Panc1 (cell line): ENCODE results near the gene FRMD4A. TPM values are rescaled to one million over a fixed set of nuclear protein-coding genes. Genes with fewer than 3 reads are reported as not detected.

Experiments
- ATAC-seq: fragments of 200-7000 bp; cut with Tn5 transposase; 2 replicates; pipeline ENCODE4 v1.9.1; 2020; ENCODE audit warnings: mild to moderate bottlenecking, moderate library complexity
- BruUV-seq: library from RNA; stranded (reverse); fragments of 400-500 nt; replicated peaks from 2 replicates; lab custom pipeline; 2021; lab: Mats Ljungman, UMichigan
- CTCF ChIA-PET: fragments of 300-600 bp; sonication (Branson Sonifier 250); formaldehyde crosslinking; loops from one replicate; lab custom pipeline; 2022; ENCODE audit warnings: antibody characterized with exemption; lab: Charles Lee
- POLR2A ChIA-PET: fragments of 300-600 bp; sonication (Branson Sonifier 250); formaldehyde crosslinking; loops from one replicate; lab custom pipeline; 2022; ENCODE audit warnings: antibody characterized with exemption; lab: Charles Lee
- DNase-seq: peaks from one replicate; pipeline ENCODE4 v3.0.0-alpha.2; 2010; ENCODE audit warnings: low read depth, low spot score
- H3K27ac ChIP-seq: 2 replicates; pipeline ENCODE4 v1.5.1; 2011; ENCODE audit warnings: mild to moderate bottlenecking, low read length, inconsistent platforms
- H3K27me3 ChIP-seq: fragments of 200-500 bp; sonication (Bioruptor generic); 2 replicates; pipeline ENCODE4 v1.6.0; 2014; ENCODE audit warnings: low read length, inconsistent platforms; ENCODE audit not compliant: control insufficient read depth, insufficient read depth
- H3K36me3 ChIP-seq: fragments of 200-500 bp; sonication (Bioruptor generic); 2 replicates; pipeline ENCODE4 v1.5.1; 2014; ENCODE audit warnings: inconsistent platforms, mild to moderate bottlenecking, low read length, moderate library complexity; ENCODE audit not compliant: control insufficient read depth, insufficient read depth
- H3K4me1 ChIP-seq: 2 replicates; pipeline ENCODE4 v1.5.1; 2011; ENCODE audit warnings: inconsistent platforms, mild to moderate bottlenecking, low read length, moderate library complexity; ENCODE audit not compliant: control insufficient read depth, insufficient read depth
- H3K4me3 ChIP-seq, 2 experiments: 2 replicates each; pipeline ENCODE4 v1.5.1; 2011 to 2012; ENCODE audit warnings: low read depth in 2 of 2, low read length in 2 of 2, mild to moderate bottlenecking in 2 of 2, inconsistent platforms in 1 of 2, moderate library complexity in 1 of 2
- H3K9me3 ChIP-seq: fragments of 200-500 bp; sonication (Bioruptor generic); 2 replicates; pipeline ENCODE4 v1.5.1; 2014; ENCODE audit warnings: low read depth, mild to moderate bottlenecking, inconsistent platforms, low read length, moderate library complexity; ENCODE audit not compliant: control insufficient read depth, insufficient read depth
- POLR2AphosphoS5 ChIP-seq: IDR thresholded peaks from 2 replicates; pipeline ENCODE4 v1.6.1; 2012; ENCODE audit warnings: mild to moderate bottlenecking, low read depth, low read length, moderate library complexity
- SIN3A ChIP-seq: IDR thresholded peaks from 2 replicates; pipeline ENCODE4 v1.6.1; 2012; ENCODE audit warnings: low read depth, mild to moderate bottlenecking, low read length, moderate library complexity, borderline replicate concordance; ENCODE audit not compliant: insufficient read depth
- TCF7L2 ChIP-seq: IDR thresholded peaks from 2 replicates; pipeline ENCODE4 v1.6.1; 2011; ENCODE audit warnings: mild to moderate bottlenecking, low read depth, low read length, inconsistent platforms
- in situ Hi-C: cut with HindIII; loops from 2 replicates; pipeline ENCODE4 v1.10.0; 2016; ENCODE audit warnings: low sequenced_read_pairs, low pct_unique_long_range_greater_than_20kb
- intact Hi-C: fragments of 100-400 bp; cut with micrococcal nuclease; formaldehyde crosslinking; loops from one replicate; pipeline ENCODE4 v1.10.0; 2022; ENCODE audit not compliant: unreplicated experiment
- total RNA-seq: library from RNA; stranded (reverse); gene quantifications from one replicate; pipeline ENCODE4 v1.2.1, GENCODE V29; 2021; ENCODE audit not compliant: unreplicated experiment
- TF ChIP-seq, protein P1 (sequence below), 2 experiments: IDR thresholded peaks; 2 replicates each; pipeline ENCODE4 v1.6.1; 2011 to 2012; ENCODE audit warnings: low read depth in 2 of 2, control low read depth in 1 of 2, low read length in 1 of 2, mild to moderate bottlenecking in 1 of 2, moderate library complexity in 1 of 2; ENCODE audit not compliant: insufficient read depth in 1 of 2
- TF ChIP-seq, protein P2 (sequence below): fragments of 450-650 bp; IDR thresholded peaks from 2 replicates; pipeline ENCODE4 v1.5.1; 2017; ENCODE audit warnings: mild to moderate bottlenecking

The FRMD4A gene
- total RNA-seq, 1 experiment from 2014 or later, result 7.1 TPM

DNA sequence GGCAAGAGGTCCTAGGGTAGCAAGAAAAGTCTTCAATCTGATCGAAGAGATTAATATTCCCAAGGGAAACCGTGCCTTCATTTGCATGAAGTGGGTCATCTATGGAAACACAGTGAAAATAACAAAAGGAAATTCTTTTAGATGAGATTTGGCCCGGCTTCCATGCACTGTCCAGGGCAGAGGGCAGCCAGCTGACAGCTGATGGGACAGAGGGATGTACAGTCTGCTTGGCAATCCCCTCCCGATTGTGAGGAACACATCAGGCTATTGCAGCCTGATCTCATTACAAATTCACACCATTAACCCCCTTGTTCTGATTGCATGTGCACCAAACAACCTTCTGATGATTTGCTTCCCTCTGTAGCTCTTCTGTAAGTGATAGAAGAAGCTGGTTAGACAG lies 105.3 kb downstream of the FRMD4A start:
- ATAC-seq (no peak), DNase-seq (no peak)
- Histone ChIP-seq H3K4me3 (no peak overlapping the region), H3K36me3 (no peaks in the 10 kb centered on the region), H3K27ac (no peak overlapping the region), H3K27me3 (no peaks in the 10 kb centered on the region), H3K4me1 (no peaks in the 10 kb centered on the region), H3K9me3 (no peaks in the 10 kb centered on the region)
- no TSS peak for BruUV-seq
- in situ Hi-C loops (no loop called here), intact Hi-C loops (no loop called here)
- ChIA-PET POLR2A (no interaction called here), CTCF (no interaction called here)
- TF ChIP-seq, protein P1, sequence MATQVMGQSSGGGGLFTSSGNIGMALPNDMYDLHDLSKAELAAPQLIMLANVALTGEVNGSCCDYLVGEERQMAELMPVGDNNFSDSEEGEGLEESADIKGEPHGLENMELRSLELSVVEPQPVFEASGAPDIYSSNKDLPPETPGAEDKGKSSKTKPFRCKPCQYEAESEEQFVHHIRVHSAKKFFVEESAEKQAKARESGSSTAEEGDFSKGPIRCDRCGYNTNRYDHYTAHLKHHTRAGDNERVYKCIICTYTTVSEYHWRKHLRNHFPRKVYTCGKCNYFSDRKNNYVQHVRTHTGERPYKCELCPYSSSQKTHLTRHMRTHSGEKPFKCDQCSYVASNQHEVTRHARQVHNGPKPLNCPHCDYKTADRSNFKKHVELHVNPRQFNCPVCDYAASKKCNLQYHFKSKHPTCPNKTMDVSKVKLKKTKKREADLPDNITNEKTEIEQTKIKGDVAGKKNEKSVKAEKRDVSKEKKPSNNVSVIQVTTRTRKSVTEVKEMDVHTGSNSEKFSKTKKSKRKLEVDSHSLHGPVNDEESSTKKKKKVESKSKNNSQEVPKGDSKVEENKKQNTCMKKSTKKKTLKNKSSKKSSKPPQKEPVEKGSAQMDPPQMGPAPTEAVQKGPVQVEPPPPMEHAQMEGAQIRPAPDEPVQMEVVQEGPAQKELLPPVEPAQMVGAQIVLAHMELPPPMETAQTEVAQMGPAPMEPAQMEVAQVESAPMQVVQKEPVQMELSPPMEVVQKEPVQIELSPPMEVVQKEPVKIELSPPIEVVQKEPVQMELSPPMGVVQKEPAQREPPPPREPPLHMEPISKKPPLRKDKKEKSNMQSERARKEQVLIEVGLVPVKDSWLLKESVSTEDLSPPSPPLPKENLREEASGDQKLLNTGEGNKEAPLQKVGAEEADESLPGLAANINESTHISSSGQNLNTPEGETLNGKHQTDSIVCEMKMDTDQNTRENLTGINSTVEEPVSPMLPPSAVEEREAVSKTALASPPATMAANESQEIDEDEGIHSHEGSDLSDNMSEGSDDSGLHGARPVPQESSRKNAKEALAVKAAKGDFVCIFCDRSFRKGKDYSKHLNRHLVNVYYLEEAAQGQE (IDR thresholded peaks at IDR 0.05; ENCODE audit: insufficient read depth in 1 of 2, low read depth in 2 of 2, low read length in 1 of 2), result no peak
- TF ChIP-seq POLR2AphosphoS5, result no peak
- TF ChIP-seq, protein P2, sequence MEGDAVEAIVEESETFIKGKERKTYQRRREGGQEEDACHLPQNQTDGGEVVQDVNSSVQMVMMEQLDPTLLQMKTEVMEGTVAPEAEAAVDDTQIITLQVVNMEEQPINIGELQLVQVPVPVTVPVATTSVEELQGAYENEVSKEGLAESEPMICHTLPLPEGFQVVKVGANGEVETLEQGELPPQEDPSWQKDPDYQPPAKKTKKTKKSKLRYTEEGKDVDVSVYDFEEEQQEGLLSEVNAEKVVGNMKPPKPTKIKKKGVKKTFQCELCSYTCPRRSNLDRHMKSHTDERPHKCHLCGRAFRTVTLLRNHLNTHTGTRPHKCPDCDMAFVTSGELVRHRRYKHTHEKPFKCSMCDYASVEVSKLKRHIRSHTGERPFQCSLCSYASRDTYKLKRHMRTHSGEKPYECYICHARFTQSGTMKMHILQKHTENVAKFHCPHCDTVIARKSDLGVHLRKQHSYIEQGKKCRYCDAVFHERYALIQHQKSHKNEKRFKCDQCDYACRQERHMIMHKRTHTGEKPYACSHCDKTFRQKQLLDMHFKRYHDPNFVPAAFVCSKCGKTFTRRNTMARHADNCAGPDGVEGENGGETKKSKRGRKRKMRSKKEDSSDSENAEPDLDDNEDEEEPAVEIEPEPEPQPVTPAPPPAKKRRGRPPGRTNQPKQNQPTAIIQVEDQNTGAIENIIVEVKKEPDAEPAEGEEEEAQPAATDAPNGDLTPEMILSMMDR, result no peak
- no peak for TF ChIP-seq TCF7L2

DNA sequence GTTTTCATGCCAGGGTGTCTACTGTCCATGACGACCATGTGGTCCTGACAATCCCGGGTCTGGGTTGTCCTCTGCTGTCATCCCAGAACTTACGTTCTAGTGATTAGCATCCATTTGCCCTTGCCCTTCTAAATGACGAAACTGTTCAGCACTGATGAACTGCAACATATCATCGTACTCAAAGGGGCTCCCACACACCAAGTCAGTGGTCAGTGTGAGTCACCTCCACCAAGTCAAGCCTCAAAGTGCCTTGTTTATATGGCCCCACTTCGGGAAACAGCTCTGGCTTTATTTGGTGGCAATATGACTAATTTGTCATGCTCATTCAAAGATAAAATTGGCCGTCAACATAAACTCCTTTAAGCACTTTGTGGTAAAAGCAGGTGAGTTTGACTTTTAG lies 110.7 kb downstream of the FRMD4A start:
- H3K36me3 ChIP-seq, result no peaks in the 10 kb centered on the region
- no TSS peak for BruUV-seq
- TF ChIP-seq, protein P2, result no peak
- TF ChIP-seq, protein P1 (IDR thresholded peaks at IDR 0.05; ENCODE audit: insufficient read depth in 1 of 2, low read depth in 2 of 2, low read length in 1 of 2), result no peak
- TF ChIP-seq POLR2AphosphoS5 (no peak), TCF7L2 (no peak), SIN3A (no peak)
- ATAC-seq (no peak), DNase-seq (no peak)
- CTCF ChIA-PET, result no interaction called here
- H3K27ac ChIP-seq, result no peak overlapping the region
- in situ Hi-C loops (no loop called here), intact Hi-C loops (no loop called here)
- H3K9me3 ChIP-seq, result no peaks in the 10 kb centered on the region
- H3K27me3 ChIP-seq, result no peaks in the 10 kb centered on the region
- POLR2A ChIA-PET, result interaction anchor here (0.7 kb wide), 1 partner anchor 413 kb away, joined by 4 read pairs; no protein-coding TSS in a partner anchor
- no peak overlapping the region for H3K4me3 ChIP-seq
- no peaks in the 10 kb centered on the region for H3K4me1 ChIP-seq
